Epithelial cell of prostate (primary cell): ENCODE measurements around the gene TTC3.

Source experiments
- DNase-seq: peaks from one replicate; pipeline ENCODE4 v3.0.0-alpha.2; 2011; ENCODE audit warnings: low read depth, low spot score
- H3K27ac ChIP-seq: fragments of 450-650 bp; 2 replicates; pipeline ENCODE4 v1.5.1; 2017; ENCODE audit warnings: mild to moderate bottlenecking

The TTC3 gene

DNA sequence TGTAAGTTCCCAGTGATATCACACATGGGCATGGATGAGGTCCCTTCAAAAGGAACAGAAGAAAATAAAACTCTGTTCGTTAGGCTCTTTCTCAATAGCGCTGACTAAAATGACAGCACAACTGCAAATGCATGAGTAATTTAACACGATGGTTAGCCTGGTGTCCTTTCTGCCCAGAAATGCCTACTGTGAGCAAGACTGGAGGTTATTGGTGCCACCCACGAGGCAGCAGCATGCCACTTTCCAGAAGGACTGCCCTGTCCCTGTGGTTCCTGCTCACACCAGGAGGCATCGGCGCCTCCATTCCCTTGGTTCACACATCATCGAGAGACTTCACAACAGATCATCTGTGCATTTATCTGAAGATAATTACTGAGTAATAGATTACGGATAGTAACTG lies 167.9 kb downstream of the TTC3 start:
- no peak for DNase-seq

DNA sequence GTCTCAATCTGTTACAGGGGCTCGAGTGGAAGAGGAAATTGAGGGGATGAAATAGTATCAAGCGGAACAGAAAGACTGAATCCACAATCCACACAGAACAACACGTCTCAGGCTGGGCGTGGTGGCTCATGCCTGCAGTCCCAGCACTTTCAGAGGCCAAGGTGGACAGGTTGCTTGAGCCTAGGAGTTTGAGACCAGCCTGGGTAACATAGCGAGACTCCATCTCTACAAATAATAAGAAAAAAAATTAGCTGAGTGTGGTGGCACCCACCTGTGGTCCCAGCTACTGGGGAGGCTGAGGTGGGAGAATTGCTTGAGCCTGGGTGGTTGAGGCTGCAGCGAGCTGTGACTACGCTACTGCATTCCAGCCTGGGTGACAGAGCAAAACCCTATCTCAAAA lies 168.4 kb downstream of the TTC3 start:
- H3K27ac ChIP-seq, result no peak overlapping the region
- no peak for DNase-seq

More for the DNA sequence above, 167.9 kb downstream of the TTC3 start:
- H3K27ac ChIP-seq, result no peak overlapping the region

DNA sequence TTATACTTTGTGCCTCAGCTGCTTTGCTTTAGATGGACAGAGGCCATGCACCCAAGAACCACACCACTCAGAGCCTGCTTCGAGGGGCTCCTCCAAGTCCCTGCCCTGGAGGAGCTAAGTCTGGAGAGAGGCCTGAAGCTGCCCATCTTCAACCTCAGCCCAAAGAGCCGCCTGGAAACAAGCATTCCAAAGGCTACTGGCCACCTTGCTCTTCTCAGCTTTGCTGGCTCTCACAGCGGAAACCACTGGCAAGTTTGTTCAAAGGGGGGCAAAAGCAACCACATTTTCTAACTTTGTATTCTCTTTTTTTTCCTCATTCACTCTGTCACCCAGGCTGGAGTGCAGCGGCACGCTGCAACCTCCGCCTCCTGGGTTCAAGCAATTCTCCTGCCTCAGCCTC lies 170.9 kb downstream of the TTC3 start:
- no peak for DNase-seq
- no peak overlapping the region for H3K27ac ChIP-seq

DNA sequence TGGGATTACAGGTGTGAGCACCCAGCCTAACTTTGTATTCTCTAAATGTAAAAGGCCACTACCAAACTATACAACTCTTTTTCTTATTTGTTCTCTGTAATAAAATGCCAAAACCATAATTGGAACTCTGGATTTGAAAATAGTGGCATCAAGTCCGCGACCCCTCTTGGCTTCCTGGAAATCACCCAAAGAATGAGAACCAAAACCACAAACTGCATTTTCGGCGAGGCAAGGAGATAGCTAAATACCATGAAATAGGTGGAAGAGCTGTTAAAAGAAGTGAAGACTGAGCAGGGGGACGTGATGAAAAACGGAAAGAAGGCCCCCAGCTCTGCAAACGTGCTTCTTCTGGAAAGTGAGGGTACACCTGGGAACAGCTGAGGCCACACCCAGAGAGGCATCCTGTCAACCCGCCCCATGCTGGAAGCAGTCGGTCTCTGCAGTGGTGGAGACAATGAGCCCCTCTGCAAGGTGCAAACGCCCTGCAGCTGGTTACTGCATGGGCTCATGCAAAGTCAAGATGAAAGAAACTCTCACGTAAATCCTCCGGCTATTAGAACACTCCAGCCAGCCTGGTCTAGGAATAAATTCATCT lies 171.5 kb downstream of the TTC3 start:
- no peak for DNase-seq
- H3K27ac ChIP-seq, result no peak overlapping the region

DNA sequence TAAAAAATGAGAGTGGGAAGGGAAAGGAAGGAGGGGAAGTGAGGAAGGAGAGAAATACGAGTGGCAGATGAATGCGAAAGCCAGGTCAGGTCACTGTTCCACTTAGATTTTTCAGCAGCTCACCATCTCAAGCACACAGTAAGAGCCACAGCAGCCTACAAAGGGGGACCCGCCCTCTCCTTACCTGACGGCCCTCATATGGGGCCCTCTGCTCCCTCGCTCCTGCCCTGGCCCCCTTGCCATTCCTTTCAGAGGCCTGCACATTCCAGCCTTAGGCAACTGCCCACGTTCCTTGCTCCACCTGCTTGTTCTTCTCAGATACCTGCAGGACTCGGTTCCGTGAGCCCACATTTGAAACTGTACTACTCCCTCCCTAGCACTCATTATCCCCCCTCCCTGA lies 172.1 kb downstream of the TTC3 start:
- no peak for DNase-seq
- no peak overlapping the region for H3K27ac ChIP-seq

DNA sequence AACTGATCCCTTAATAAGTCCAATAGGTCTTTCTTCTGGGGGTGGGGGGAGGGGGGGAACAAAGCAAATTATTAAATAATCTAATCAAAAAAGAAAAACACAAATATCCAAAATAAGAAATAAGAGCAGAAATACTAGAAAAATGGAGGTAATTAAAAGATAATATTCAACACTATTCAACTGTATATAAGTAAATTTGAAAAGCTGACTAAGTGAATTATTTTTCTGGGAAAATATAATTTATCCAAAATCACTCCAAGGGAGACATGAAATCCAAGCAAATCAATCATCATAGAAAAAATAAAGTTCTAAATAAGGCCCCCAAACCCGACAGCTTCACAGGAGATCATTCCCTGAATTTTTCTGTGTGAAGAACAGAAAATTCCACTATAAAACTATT lies 175.2 kb downstream of the TTC3 start:
- no peak overlapping the region for H3K27ac ChIP-seq
- no peak for DNase-seq

DNA sequence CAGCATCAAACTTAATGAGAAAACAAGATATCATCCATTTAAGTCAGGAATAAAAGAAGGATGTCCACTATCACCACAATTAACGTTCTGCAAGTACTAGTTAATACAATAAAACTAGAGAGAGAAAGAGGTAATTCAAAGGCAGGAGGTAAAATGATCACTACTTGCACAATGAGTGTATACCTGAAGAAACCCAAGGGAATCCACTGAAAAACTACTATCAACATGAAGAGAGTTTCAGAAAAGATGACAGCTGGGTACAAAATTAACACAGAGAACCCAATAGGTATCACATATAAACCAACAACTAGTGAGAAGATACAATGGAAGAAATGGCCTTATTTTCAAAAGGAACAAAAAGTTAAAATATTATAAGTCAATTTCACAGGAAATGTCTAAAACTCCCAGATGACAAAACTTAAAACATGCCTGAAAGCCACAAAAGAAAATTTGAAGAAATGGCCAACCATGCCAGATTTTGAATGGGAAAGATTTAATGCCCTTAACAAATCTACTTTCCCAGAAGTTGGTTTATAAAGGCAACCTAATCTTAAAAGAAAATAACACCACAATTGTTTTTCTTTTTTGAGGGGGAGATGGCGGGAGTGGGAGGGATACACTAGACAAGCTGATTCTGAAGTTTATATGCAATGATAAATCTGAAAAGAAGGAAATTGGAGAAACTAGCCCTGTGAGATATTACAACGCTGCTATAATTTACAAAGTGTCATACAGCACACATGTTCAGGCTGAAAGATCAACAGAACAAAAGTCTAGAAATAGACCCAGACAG lies 176.3 kb downstream of the TTC3 start:
- DNase-seq, result no peak
- H3K27ac ChIP-seq, result no peak overlapping the region

DNA sequence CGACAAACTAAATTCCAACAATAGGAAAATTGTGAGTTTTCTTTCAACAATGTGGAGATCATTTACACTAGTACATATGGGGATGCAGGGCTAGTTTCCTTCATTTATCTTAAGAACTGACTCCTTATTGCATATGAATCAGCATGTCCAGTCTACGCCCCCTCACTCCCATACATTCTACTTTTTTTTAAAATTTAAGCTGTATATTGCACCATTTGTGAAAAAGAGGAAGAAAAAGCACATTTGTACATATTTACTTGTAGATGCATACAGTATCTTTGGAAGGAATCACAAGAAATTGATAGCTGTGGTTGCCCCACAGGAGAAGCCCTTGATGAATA lies 178.2 kb downstream of the TTC3 start:
- DNase-seq, result no peak
- no peak overlapping the region for H3K27ac ChIP-seq
